Osteoblast (primary cell): Measurements from ENCODE around the gene GPX5. TPM values are rescaled to one million over a fixed set of nuclear protein-coding genes. Genes with fewer than 3 reads are reported as not detected.

Source experiments
- DNase-seq: peaks from one replicate; pipeline ENCODE4 v3.0.0; 2011; ENCODE audit warnings: low spot score, mixed read lengths; ENCODE audit not compliant: insufficient read length; ENCODE audit errors: missing footprints
- H2AFZ ChIP-seq: 2 replicates; pipeline ENCODE4 v1.6.0; 2011; ENCODE audit warnings: mild to moderate bottlenecking, low read length
- H3K27ac ChIP-seq: 2 replicates; pipeline ENCODE4 v1.5.1; 2011; ENCODE audit warnings: mild to moderate bottlenecking, low read depth, low read length, moderate library complexity
- H3K27me3 ChIP-seq: 2 replicates; pipeline ENCODE4 v1.6.0; 2012; ENCODE audit warnings: mild to moderate bottlenecking, control low read depth, inconsistent platforms, low read length, moderate library complexity; ENCODE audit not compliant: insufficient read depth
- H3K36me3 ChIP-seq: 2 replicates; pipeline ENCODE4 v1.5.1; 2011; ENCODE audit warnings: mild to moderate bottlenecking, low read length, control low read depth, moderate library complexity; ENCODE audit not compliant: insufficient read depth
- H3K4me1 ChIP-seq: 2 replicates; pipeline ENCODE4 v1.5.1; 2011; ENCODE audit warnings: mild to moderate bottlenecking, low read length, control low read depth, moderate library complexity; ENCODE audit not compliant: insufficient read depth
- H3K4me2 ChIP-seq: 2 replicates; pipeline ENCODE4 v1.6.0; 2011; ENCODE audit warnings: mild to moderate bottlenecking, low read length; ENCODE audit not compliant: insufficient read depth
- H3K4me3 ChIP-seq: fragments of 200-600 bp; sonication (generic); 3 replicates; pipeline ENCODE4 v1.5.1; 2012; ENCODE audit warnings: mild to moderate bottlenecking, low read length, inconsistent platforms; ENCODE audit not compliant: insufficient read depth
- H3K79me2 ChIP-seq: 2 replicates; pipeline ENCODE4 v1.6.0; 2012; ENCODE audit warnings: mild to moderate bottlenecking, low read length, control low read depth, inconsistent platforms; ENCODE audit not compliant: insufficient read depth
- H3K9me3 ChIP-seq: 2 replicates; pipeline ENCODE4 v1.5.1; 2011; ENCODE audit warnings: low read depth, low read length, control low read depth
- H4K20me1 ChIP-seq: 2 replicates; pipeline ENCODE4 v1.6.0; 2012; ENCODE audit warnings: mild to moderate bottlenecking, low read length, control low read depth; ENCODE audit not compliant: insufficient read depth
- total RNA-seq: library from RNA; depleted of rRNA; stranded (reverse); fragments of >200 nt; gene quantifications from 2 replicates; pipeline ENCODE4 v1.2.3, GENCODE V29; 2012
- TF ChIP-seq, protein P1 (sequence below): IDR thresholded peaks from 2 replicates; pipeline ENCODE4 v1.5.1; 2011; ENCODE audit warnings: mild to moderate bottlenecking, low read depth, low read length, moderate library complexity; ENCODE audit errors: extremely low read depth

GPX5 gene
- total RNA-seq, 1 donor: not detected

DNA sequence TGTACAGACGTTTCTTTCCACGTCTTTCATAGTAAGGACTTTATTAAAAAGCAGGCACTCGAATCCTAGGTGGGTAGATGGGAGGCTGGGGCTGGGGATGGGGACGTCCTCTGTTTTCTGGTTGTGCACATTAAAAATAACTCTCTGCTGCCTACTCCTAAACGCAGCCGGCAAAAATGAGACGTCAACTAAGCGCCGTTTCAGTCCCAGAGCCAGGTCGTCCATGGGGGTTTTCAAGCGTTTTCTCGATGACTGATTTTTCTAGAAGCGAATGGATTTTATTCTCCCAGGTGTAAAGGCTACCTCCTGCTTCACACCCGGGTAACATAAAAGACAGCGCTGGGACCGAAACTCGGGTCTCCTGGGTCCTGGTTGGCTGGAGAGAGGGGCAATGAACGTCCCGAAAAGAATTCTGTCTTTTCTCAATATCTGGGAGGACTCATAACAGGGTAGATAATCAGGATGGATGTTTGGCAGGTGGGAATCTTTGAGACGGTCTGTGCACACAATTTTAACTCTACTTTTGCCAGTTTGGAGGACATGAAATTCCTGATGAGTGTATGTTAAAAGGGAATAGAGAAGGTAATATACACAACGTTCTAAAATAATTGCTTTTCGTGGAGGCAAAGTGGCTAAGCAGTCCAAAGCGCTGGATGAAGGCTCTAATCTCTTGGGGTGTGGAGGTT, 35.3 kb upstream of the GPX5 start:
- no peak for DNase-seq
- Histone ChIP-seq H2AFZ (peak overlapping the region; percentile 97), H3K27me3 (no peaks in the 10 kb centered on the region), H3K4me2 (peak overlapping the region; percentile 91), H3K9me3 (no peaks in the 10 kb centered on the region), H3K4me1 (peaks cover 4% of the 10 kb centered on the region), H3K36me3 (no peaks in the 10 kb centered on the region), H3K27ac (peak overlapping the region; percentile 3), H3K79me2 (no peaks in the 10 kb centered on the region), H4K20me1 (no peaks in the 10 kb centered on the region), H3K4me3 (peak overlapping the region; percentile 82)
- TF ChIP-seq, protein P1, sequence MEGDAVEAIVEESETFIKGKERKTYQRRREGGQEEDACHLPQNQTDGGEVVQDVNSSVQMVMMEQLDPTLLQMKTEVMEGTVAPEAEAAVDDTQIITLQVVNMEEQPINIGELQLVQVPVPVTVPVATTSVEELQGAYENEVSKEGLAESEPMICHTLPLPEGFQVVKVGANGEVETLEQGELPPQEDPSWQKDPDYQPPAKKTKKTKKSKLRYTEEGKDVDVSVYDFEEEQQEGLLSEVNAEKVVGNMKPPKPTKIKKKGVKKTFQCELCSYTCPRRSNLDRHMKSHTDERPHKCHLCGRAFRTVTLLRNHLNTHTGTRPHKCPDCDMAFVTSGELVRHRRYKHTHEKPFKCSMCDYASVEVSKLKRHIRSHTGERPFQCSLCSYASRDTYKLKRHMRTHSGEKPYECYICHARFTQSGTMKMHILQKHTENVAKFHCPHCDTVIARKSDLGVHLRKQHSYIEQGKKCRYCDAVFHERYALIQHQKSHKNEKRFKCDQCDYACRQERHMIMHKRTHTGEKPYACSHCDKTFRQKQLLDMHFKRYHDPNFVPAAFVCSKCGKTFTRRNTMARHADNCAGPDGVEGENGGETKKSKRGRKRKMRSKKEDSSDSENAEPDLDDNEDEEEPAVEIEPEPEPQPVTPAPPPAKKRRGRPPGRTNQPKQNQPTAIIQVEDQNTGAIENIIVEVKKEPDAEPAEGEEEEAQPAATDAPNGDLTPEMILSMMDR: no peak

DNA sequence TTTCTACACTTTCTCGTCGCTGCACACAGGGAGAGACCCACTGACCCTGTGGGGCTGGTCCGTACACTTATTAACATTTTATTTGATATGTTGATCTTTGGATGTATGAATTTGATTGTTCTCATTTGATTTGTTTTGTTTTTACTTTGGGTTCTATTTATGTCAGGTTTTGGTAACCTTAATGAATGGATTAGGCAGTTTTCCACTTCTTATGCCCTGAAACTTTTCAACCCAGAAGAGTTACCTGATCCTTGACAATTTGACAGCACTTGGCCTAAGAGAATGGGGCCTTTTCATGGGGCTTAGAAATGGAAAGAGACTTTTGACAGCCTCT, 33.7 kb upstream of the GPX5 start:
- Histone ChIP-seq H3K27me3 (no peaks in the 10 kb centered on the region), H3K4me3 (no peak overlapping the region), H3K36me3 (no peaks in the 10 kb centered on the region), H2AFZ (no peak overlapping the region), H3K9me3 (no peaks in the 10 kb centered on the region), H4K20me1 (no peaks in the 10 kb centered on the region), H3K4me1 (peaks cover 4% of the 10 kb centered on the region), H3K27ac (no peak overlapping the region), H3K4me2 (no peak overlapping the region), H3K79me2 (no peaks in the 10 kb centered on the region)
- no peak for DNase-seq
- TF ChIP-seq, protein P1: no peak

DNA sequence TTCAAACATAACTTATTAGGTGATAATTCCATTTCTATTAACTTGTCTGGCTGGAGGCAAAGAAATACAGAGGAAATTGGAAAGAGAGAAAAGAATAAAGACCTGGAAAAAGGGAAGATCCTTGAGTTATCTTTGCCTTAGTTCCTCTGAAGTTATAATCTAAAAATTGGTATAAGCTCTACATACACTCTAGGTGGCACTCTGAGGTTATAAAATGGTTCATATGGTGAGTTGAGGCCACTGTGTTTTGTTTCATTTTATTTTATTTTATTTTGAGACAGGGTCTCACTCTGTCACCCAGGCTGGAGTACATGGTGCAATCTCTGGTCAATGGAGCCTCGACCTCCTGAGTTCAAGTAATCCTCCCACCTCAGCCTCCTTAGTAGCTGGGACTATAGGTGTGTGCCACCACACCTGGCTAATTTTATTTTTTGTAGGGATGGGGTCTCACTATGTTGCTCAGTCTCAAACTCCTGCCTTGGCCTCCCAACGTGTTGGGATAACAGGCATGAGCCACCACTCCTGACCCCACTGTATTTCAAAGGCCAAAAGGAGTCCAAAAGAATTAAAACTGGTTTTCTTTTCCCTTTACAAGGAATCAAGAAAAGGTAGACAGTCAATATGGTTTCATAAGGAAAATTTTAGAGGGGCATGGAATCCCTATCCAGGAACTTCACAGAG, 29.4 kb upstream of the GPX5 start:
- Histone ChIP-seq H4K20me1 (no peaks in the 10 kb centered on the region), H3K4me1 (no peaks in the 10 kb centered on the region), H3K27me3 (peaks cover 3% of the 10 kb centered on the region), H3K27ac (no peak overlapping the region), H2AFZ (no peak overlapping the region), H3K4me2 (no peak overlapping the region), H3K4me3 (no peak overlapping the region), H3K79me2 (no peaks in the 10 kb centered on the region), H3K36me3 (no peaks in the 10 kb centered on the region), H3K9me3 (no peaks in the 10 kb centered on the region)
- TF ChIP-seq, protein P1: no peak
- no peak for DNase-seq

DNA sequence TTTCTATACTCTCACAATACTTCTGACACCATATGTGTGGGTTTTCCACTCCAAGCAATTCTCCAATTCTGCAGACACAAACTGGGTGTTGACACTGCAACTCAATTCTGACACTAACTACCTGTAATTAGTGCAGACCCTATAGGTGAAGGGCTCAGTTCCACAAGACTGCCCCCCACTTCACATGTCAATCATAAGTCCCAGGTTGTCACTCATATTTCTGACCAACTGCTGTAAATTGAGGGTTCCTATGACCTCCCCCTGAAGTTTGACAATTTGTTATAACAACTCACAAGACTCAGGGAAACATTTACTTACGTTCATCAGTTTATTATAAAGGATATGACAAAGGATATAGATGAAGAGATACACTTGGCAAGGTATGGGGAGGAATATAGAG, 28.4 kb upstream of the GPX5 start:
- Histone ChIP-seq H2AFZ (no peak overlapping the region), H3K27me3 (peaks cover 3% of the 10 kb centered on the region), H3K27ac (no peak overlapping the region), H3K79me2 (no peaks in the 10 kb centered on the region), H3K9me3 (no peaks in the 10 kb centered on the region), H3K4me1 (no peaks in the 10 kb centered on the region), H3K4me3 (no peak overlapping the region), H3K4me2 (no peak overlapping the region), H4K20me1 (no peaks in the 10 kb centered on the region), H3K36me3 (no peaks in the 10 kb centered on the region)
- TF ChIP-seq, protein P1: no peak
- no peak for DNase-seq
